OCI-LY3 (cell line): ENCODE data around the gene ABCC5.

Source experiments
- H2AFZ ChIP-seq: fragments of 200-600, 300-600 bp; shearing (Covaris generic); 2 replicates; pipeline ENCODE4 v1.6.0; 2014; ENCODE audit warnings: antibody characterized with exemption, low read depth, low read length
- H3K27ac ChIP-seq: fragments of 200-600, 300-600 bp; sonication (generic); 2 replicates; pipeline ENCODE4 v1.5.1; 2014; ENCODE audit warnings: mild to moderate bottlenecking, low read length, moderate library complexity, mixed read lengths
- H3K27me3 ChIP-seq: fragments of 200-600, 300-600 bp; sonication (generic); 2 replicates; pipeline ENCODE4 v1.6.1; 2014; ENCODE audit warnings: low read depth, low read length, mixed read lengths
- H3K36me3 ChIP-seq: fragments of 200-600, 300-600 bp; sonication (generic); replicated peaks from 2 replicates; pipeline ENCODE3; 2014; ENCODE audit warnings: low read depth, low read length, mixed read lengths
- H3K4me1 ChIP-seq: fragments of 300-600, 200-600 bp; sonication (generic); 2 replicates; pipeline ENCODE4 v1.6.1; 2014; ENCODE audit warnings: low read length, mixed read lengths
- H3K4me2 ChIP-seq: fragments of 200-600, 300-600 bp; sonication (generic); 2 replicates; pipeline ENCODE4 v1.6.1; 2014; ENCODE audit warnings: low read length, mixed read lengths
- H3K4me3 ChIP-seq: fragments of 300-600, 200-600 bp; sonication (generic); 2 replicates; pipeline ENCODE4 v1.5.1; 2014; ENCODE audit warnings: antibody characterized with exemption, mild to moderate bottlenecking, low read length, moderate library complexity
- H3K79me2 ChIP-seq: fragments of 300-600, 200-600 bp; shearing (Covaris generic); 2 replicates; pipeline ENCODE4 v1.6.1; 2014; ENCODE audit warnings: mild to moderate bottlenecking, low read length, mixed read lengths
- H3K9ac ChIP-seq: fragments of 300-600, 200-600 bp; shearing (Covaris generic); 2 replicates; pipeline ENCODE4 v1.6.0; 2014; ENCODE audit warnings: mild to moderate bottlenecking, low read length, moderate library complexity
- H3K9me3 ChIP-seq: fragments of 200-600, 300-600 bp; shearing (Covaris generic); 2 replicates; pipeline ENCODE4 v1.6.1; 2014; ENCODE audit warnings: low read length, mixed read lengths; ENCODE audit not compliant: insufficient read depth
- H4K20me1 ChIP-seq: fragments of 200-600, 300-600 bp; sonication (generic); 2 replicates; pipeline ENCODE4 v1.6.1; 2016; ENCODE audit warnings: low read length, mixed read lengths; ENCODE audit not compliant: insufficient read depth
- CTCF ChIP-seq: fragments of 200-600, 300-600 bp; sonication (generic); IDR thresholded peaks from 2 replicates; pipeline ENCODE4 v1.5.1; 2014; ENCODE audit warnings: antibody characterized with exemption, low read length, low read depth
- EZH2phosphoT487 ChIP-seq: fragments of 200-600 bp; shearing (Covaris generic); IDR thresholded peaks from 2 replicates; pipeline ENCODE4 v1.6.1; 2018; ENCODE audit warnings: antibody characterized with exemption, mixed run types, low read depth

The ABCC5 gene

GRCh38 chr3:183937601-183938286 lies 79.9 kb downstream of the ABCC5 start:
- no peak overlapping the region for H3K4me3 ChIP-seq
- no peak overlapping the region for H3K9ac ChIP-seq
- no peaks in the 10 kb centered on the region for H4K20me1 ChIP-seq
- TF ChIP-seq CTCF (no peak), EZH2phosphoT487 (no peak)
- H3K4me2 ChIP-seq, result peak overlapping the region; percentile 25; the same call in 1 of the 2 replicates
- peaks cover 7% of the 10 kb centered on the region for H3K4me1 ChIP-seq
- H3K36me3 ChIP-seq, result no peaks in the 10 kb centered on the region
- no peaks in the 10 kb centered on the region for H3K9me3 ChIP-seq
- no peaks in the 10 kb centered on the region for H3K79me2 ChIP-seq
- no peak overlapping the region for H3K27ac ChIP-seq
- H2AFZ ChIP-seq, result no peak overlapping the region; the same call in 1 of the 2 replicates
- H3K27me3 ChIP-seq, result no peaks in the 10 kb centered on the region

- no peaks in the 10 kb centered on the region for H3K36me3 ChIP-seq
These were observed 84.5 kb downstream of the ABCC5 start for GRCh38 chr3:183933160-183933559.

GRCh38 chr3:183931881-183932280 lies 85.8 kb downstream of the ABCC5 start:
- H3K79me2 ChIP-seq, result no peaks in the 10 kb centered on the region
- H3K4me1 ChIP-seq, result no peaks in the 10 kb centered on the region
- no peak overlapping the region for H3K9ac ChIP-seq
- H3K4me3 ChIP-seq, result no peak overlapping the region
- H3K27me3 ChIP-seq, result no peaks in the 10 kb centered on the region
- no peaks in the 10 kb centered on the region for H3K9me3 ChIP-seq
- no peak overlapping the region for H3K27ac ChIP-seq
- H3K36me3 ChIP-seq, result no peaks in the 10 kb centered on the region
- TF ChIP-seq EZH2phosphoT487 (no peak), CTCF (no peak)
- no peaks in the 10 kb centered on the region for H4K20me1 ChIP-seq
- H2AFZ ChIP-seq, result no peak overlapping the region
- no peak overlapping the region for H3K4me2 ChIP-seq

More at GRCh38 chr3:183933160-183933559, 84.5 kb downstream of the ABCC5 start:
- TF ChIP-seq EZH2phosphoT487 (no peak), CTCF (no peak)
- no peak overlapping the region for H2AFZ ChIP-seq
- H3K27ac ChIP-seq, result no peak overlapping the region
- H3K9me3 ChIP-seq, result no peaks in the 10 kb centered on the region
- no peaks in the 10 kb centered on the region for H3K27me3 ChIP-seq
- H3K79me2 ChIP-seq, result no peaks in the 10 kb centered on the region
- peaks cover 7% of the 10 kb centered on the region for H3K4me1 ChIP-seq
- H4K20me1 ChIP-seq, result no peaks in the 10 kb centered on the region
- no peak overlapping the region for H3K4me2 ChIP-seq
- no peak overlapping the region for H3K4me3 ChIP-seq
- H3K9ac ChIP-seq, result no peak overlapping the region

GRCh38 chr3:183930086-183930485 lies 87.6 kb downstream of the ABCC5 start:
- H3K4me2 ChIP-seq, result no peak overlapping the region
- no peaks in the 10 kb centered on the region for H3K4me1 ChIP-seq
- no peaks in the 10 kb centered on the region for H4K20me1 ChIP-seq
- no peaks in the 10 kb centered on the region for H3K9me3 ChIP-seq
- no peaks in the 10 kb centered on the region for H3K79me2 ChIP-seq
- H3K4me3 ChIP-seq, result no peak overlapping the region
- H3K27me3 ChIP-seq, result no peaks in the 10 kb centered on the region
- no peak overlapping the region for H3K9ac ChIP-seq
- TF ChIP-seq EZH2phosphoT487, result no peak
- TF ChIP-seq CTCF, result no peak
- no peak overlapping the region for H3K27ac ChIP-seq
- no peak overlapping the region for H2AFZ ChIP-seq
- no peaks in the 10 kb centered on the region for H3K36me3 ChIP-seq
